VCaP (cell line): ENCODE measurements around the gene NOXA1.

Source experiments
- H3K27ac ChIP-seq: fragments of 450-650 bp; 2 replicates; pipeline ENCODE4 v1.5.1; 2017
- TF ChIP-seq, protein P1 (sequence below): fragments of 450-650 bp; conservative IDR thresholded peaks from 2 replicates; pipeline ENCODE4 v1.5.1; 2017; ENCODE audit warnings: mild to moderate bottlenecking, moderate library complexity

NOXA1 gene

GRCh38 chr9:137396634-137397367 is 26.4 kb upstream of the NOXA1 start:
- no peak overlapping the region for H3K27ac ChIP-seq
- TF ChIP-seq, protein P1, sequence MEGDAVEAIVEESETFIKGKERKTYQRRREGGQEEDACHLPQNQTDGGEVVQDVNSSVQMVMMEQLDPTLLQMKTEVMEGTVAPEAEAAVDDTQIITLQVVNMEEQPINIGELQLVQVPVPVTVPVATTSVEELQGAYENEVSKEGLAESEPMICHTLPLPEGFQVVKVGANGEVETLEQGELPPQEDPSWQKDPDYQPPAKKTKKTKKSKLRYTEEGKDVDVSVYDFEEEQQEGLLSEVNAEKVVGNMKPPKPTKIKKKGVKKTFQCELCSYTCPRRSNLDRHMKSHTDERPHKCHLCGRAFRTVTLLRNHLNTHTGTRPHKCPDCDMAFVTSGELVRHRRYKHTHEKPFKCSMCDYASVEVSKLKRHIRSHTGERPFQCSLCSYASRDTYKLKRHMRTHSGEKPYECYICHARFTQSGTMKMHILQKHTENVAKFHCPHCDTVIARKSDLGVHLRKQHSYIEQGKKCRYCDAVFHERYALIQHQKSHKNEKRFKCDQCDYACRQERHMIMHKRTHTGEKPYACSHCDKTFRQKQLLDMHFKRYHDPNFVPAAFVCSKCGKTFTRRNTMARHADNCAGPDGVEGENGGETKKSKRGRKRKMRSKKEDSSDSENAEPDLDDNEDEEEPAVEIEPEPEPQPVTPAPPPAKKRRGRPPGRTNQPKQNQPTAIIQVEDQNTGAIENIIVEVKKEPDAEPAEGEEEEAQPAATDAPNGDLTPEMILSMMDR = no peak

- TF ChIP-seq, protein P1 = no peak
Measured at GRCh38 chr9:137397675-137398423, 25.3 kb upstream of the NOXA1 start.

DNA sequence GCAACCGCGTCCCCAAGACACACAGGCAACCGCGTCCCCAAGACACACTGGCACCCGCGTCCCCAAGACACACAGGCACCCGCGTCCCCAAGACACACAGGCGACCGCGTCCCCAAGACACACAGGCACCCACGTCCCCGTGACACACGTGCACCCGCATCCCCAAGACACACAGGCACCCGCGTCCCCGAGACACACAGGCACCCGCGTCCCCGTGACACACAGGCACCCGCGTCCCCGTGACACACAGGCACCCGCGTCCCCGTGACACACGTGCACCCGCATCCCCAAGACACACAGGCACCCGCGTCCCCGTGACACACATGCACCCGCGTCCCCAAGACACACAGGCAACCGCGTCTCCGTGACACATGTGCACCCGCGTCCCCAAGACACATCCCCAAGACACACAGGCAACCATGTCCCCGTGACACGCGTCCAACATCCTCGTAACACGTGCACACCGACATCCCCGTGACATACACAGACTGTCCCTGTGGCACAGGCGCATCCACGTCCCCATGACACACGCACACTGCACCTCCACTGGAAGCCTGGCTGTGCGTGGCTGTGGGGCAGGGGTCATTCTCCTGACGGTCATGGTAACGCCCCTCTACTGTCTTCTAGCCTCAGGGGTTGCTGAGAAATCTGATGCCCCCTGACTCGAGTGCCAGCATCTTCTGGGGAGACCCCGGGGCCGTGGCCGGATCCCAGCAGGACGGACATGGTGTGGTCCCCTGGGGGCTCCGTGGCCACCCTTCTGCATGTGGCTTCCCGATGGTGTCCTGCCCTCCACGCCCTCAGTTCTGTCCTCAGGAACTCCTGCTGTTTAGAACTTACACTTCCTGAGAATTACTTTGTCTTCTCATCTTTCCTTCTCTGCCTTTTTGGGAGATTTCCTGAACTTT is 24.4 kb upstream of the NOXA1 start:
- TF ChIP-seq, protein P1 = no peak
- no peak overlapping the region for H3K27ac ChIP-seq

More at GRCh38 chr9:137397675-137398423, 25.3 kb upstream of the NOXA1 start:
- no peak overlapping the region for H3K27ac ChIP-seq

GRCh38 chr9:137402746-137403145 is 20.4 kb upstream of the NOXA1 start:
- H3K27ac ChIP-seq = no peak overlapping the region
- TF ChIP-seq, protein P1 = no peak

DNA sequence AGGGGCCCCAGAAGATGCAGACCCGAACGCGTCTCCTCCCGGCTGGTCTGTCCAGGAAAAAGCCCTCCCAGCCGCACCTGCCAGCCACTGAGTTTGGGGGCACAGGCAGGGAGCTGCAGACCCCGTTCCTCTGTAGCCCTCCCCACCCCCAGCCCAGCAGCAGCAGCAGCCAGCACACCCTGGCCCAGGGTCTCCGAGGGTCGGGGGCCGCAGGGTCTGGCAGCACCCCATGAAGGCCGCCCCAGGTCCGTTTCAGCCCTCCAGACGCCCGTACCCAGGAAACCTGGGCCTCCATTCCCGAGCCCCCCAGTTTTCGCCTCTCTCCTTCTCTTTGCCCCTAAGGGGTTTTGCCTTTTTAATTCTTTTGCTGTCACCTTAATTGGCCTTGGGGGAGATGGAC is 19.9 kb upstream of the NOXA1 start:
- TF ChIP-seq, protein P1 = no peak

DNA sequence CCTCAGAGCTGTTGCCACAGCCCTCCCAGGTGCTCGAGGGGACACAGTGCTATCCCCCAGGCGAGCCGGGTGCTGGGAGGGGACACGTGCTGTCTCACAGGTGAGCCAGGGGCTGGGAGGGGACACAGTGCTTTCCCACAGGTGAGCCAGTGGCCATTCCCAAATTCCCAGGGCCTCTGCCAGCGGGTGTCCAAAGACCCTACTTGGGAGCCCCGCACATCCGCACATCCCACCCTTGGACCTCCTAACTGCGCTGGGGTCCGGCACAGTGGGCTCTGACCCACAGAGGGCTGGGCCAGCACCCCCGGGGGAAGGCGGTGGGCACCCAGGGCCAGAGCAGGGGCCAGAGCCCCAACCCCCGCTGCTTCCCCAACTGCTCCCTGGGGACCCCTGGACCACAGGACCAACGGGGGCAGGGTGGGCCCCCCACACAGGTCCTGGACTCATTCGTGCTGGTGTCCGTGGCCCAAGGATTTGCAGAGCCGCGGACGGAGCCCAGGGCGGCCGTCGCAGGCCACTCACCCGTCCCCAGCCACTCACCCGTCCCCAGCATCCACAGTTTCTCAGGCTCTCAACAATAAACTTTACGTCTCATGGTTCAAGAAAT is 18.1 kb upstream of the NOXA1 start:
- no peak overlapping the region for H3K27ac ChIP-seq
- TF ChIP-seq, protein P1 = no peak

More for the DNA sequence above, 19.9 kb upstream of the NOXA1 start:
- no peak overlapping the region for H3K27ac ChIP-seq
